ENCODE data around the gene TNFAIP2. TPM values are rescaled to one million over a fixed set of nuclear protein-coding genes. Genes with fewer than 3 reads are reported as not detected.

Gene TNFAIP2
- total RNA-seq, 1 experiment from 2014 or later, result 8.1 TPM

- H3K4me1 Mint-ChIP-seq (ENCODE audit: low read depth, unreplicated experiment), result peaks cover 6% of the 10 kb centered on the region
- no peaks in the 10 kb centered on the region for H3K36me3 ChIP-seq (ENCODE audit: control insufficient read depth, insufficient read depth, low read length)
- no peak for TF ChIP-seq CTCF (IDR thresholded peaks at IDR 0.05; ENCODE audit: insufficient read depth in 1 of 2, low read depth in 1 of 2, low read length in 1 of 2, severe bottlenecking in 1 of 2, unreplicated experiment in 1 of 2)
- no peaks in the 10 kb centered on the region for H3K36me3 Mint-ChIP-seq (ENCODE audit: insufficient read depth, unreplicated experiment)
- no peaks in the 10 kb centered on the region for H3K27me3 ChIP-seq (replicated peaks; ENCODE audit: control insufficient read depth, insufficient read depth, low read length)
- POLR2A ChIA-PET, result no interaction called here
- CTCF ChIA-PET, result no interaction called here
- intact Hi-C loops (cut with micrococcal nuclease; ENCODE audit: unreplicated experiment), result no loop called here
- peaks cover 5% of the 10 kb centered on the region; the same call in 1 of the 2 replicates for H3K4me1 ChIP-seq
- no TSS peak for BruUV-seq (replicated peaks)
- no peaks in the 10 kb centered on the region for H3K27me3 Mint-ChIP-seq (ENCODE audit: insufficient read depth, unreplicated experiment)
- no peak overlapping the region for H3K27ac Mint-ChIP-seq (ENCODE audit: unreplicated experiment)
- DNase-seq, result no peak
- no peak overlapping the region for H3K4me3 Mint-ChIP-seq (ENCODE audit: unreplicated experiment)
- H3K9me3 Mint-ChIP-seq (ENCODE audit: unreplicated experiment), result no peaks in the 10 kb centered on the region
- H3K9me3 ChIP-seq, result no peaks in the 10 kb centered on the region
- H3K4me3 ChIP-seq (ENCODE audit: low read depth, low read length), result no peak overlapping the region
Observed at GRCh38 chr14:103134405-103134804, 11.1 kb downstream of the TNFAIP2 start.

DNA sequence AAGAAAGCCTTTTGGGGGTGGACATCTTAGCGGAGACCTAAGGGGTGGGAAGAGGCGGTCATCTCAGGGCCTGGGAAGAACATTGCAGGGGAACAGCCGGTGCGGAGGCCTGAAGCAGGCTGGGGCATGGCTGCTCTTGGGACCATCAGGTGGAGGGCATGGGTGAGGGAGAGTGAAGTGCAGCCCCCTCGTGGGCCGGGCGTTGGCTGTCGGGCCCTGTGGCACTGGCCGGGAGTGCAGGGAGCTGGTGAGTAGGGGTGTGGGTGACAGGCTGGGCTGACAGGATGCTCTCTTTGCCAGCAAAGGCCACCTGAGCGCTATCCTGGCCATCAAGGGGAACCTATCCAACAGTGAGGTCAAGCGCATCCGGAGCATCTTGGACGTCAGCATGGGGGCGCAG, 11.7 kb downstream of the TNFAIP2 start:
- BruUV-seq (replicated peaks), result no TSS peak
- TF ChIP-seq CTCF (IDR thresholded peaks at IDR 0.05; ENCODE audit: insufficient read depth in 1 of 2, low read depth in 1 of 2, low read length in 1 of 2, severe bottlenecking in 1 of 2, unreplicated experiment in 1 of 2), result no peak
- no peaks in the 10 kb centered on the region for H3K9me3 Mint-ChIP-seq (ENCODE audit: unreplicated experiment)
- ChIA-PET POLR2A (no interaction called here), CTCF (no interaction called here)
- H3K27me3 ChIP-seq (replicated peaks; ENCODE audit: control insufficient read depth, insufficient read depth, low read length), result no peaks in the 10 kb centered on the region
- no peak overlapping the region for H3K4me3 ChIP-seq (ENCODE audit: low read depth, low read length)
- no peaks in the 10 kb centered on the region for H3K36me3 Mint-ChIP-seq (ENCODE audit: insufficient read depth, unreplicated experiment)
- peaks cover 6% of the 10 kb centered on the region for H3K4me1 Mint-ChIP-seq (ENCODE audit: low read depth, unreplicated experiment)
- peaks cover 5% of the 10 kb centered on the region; the same call in 1 of the 2 replicates for H3K4me1 ChIP-seq
- intact Hi-C loops (cut with micrococcal nuclease; ENCODE audit: unreplicated experiment), result no loop called here
- no peaks in the 10 kb centered on the region for H3K36me3 ChIP-seq (ENCODE audit: control insufficient read depth, insufficient read depth, low read length)
- H3K27me3 Mint-ChIP-seq (ENCODE audit: insufficient read depth, unreplicated experiment), result no peaks in the 10 kb centered on the region
- H3K27ac Mint-ChIP-seq (ENCODE audit: unreplicated experiment), result no peak overlapping the region
- H3K9me3 ChIP-seq, result no peaks in the 10 kb centered on the region
- DNase-seq, result no peak
- H3K4me3 Mint-ChIP-seq (ENCODE audit: unreplicated experiment), result no peak overlapping the region

DNA sequence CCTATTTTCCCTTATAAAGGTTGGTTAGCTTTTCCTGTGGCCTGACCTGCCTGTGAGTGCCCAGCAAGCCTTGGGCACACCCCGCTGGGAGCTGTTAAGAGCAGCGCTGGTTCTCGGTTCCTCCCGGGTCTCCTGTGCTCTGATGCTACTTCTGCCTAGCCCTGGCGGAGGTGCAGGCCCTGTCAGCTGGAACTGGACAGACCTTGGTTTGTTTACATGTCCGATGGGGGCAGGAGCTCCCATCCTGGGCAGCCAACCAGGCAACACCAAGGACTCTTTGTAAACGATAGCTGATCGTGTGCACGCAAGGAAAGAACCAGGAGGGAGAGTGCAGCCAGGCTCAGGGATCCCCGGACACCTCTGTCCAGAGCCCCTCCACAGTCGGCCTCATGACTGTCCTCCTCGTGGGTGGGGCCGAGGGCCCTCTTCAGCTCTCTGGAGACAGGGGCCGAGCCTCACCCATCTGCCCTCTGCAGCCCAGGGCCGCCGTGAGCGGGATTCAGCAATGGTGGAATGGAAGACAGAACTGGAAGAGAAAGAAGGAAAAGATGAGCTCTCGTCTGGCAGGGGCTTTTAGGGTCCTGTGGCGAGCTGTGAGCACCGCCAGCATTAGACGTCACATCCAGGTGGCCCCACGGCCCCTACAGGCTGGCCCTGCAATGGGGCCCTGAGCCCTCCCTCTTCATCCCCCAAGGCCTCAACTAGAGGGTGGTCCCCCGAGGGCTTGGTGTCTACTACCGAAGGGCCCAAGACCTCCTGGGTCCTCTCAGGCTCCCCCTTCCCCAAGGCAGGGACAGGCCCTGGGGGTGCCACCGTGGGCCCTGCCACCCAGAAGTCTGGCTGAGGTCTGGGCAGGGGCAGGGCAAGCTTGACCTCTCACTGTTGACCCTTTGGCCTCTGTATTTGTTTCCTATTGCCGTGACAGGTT, 12.3 kb downstream of the TNFAIP2 start:
- Mint-ChIP-seq H3K4me1 (ENCODE audit: low read depth, unreplicated experiment) (peaks cover 6% of the 10 kb centered on the region), H3K36me3 (ENCODE audit: insufficient read depth, unreplicated experiment) (no peaks in the 10 kb centered on the region), H3K27me3 (ENCODE audit: insufficient read depth, unreplicated experiment) (no peaks in the 10 kb centered on the region), H3K9me3 (ENCODE audit: unreplicated experiment) (no peaks in the 10 kb centered on the region), H3K27ac (ENCODE audit: unreplicated experiment) (no peak overlapping the region), H3K4me3 (ENCODE audit: unreplicated experiment) (no peak overlapping the region)
- TF ChIP-seq CTCF (IDR thresholded peaks at IDR 0.05; ENCODE audit: insufficient read depth in 1 of 2, low read depth in 1 of 2, low read length in 1 of 2, severe bottlenecking in 1 of 2, unreplicated experiment in 1 of 2), result no peak
- no peaks in the 10 kb centered on the region for H3K27me3 ChIP-seq (replicated peaks; ENCODE audit: control insufficient read depth, insufficient read depth, low read length)
- DNase-seq, result no peak
- intact Hi-C loops (cut with micrococcal nuclease; ENCODE audit: unreplicated experiment), result no loop called here
- no peaks in the 10 kb centered on the region for H3K36me3 ChIP-seq (ENCODE audit: control insufficient read depth, insufficient read depth, low read length)
- no peaks in the 10 kb centered on the region for H3K9me3 ChIP-seq
- no peak overlapping the region for H3K4me3 ChIP-seq (ENCODE audit: low read depth, low read length)
- POLR2A ChIA-PET, result no interaction called here
- peaks cover 5% of the 10 kb centered on the region; the same call in 1 of the 2 replicates for H3K4me1 ChIP-seq
- BruUV-seq (replicated peaks), result no TSS peak
- CTCF ChIA-PET, result interaction anchor here (1.4 kb wide), 1 partner anchor 31 kb away, joined by 4 read pairs; no protein-coding TSS in a partner anchor

Measured in Caco-2 (cell line).